A673 (cell line): ENCODE results near the gene ABHD16A.

Source experiments
- EZH2 ChIP-seq: fragments of 200-600 bp; sonication (generic); IDR thresholded peaks from 2 replicates; pipeline ENCODE4 v1.6.1; 2017; ENCODE audit warnings: borderline replicate concordance, low read depth, mild to moderate bottlenecking, mixed read lengths, antibody characterized with exemption, low read length; ENCODE audit not compliant: poor library complexity, severe bottlenecking
- TF ChIP-seq, protein P1 (sequence below): fragments of 300-800, 200-600 bp; sonication (generic); conservative IDR thresholded peaks from 2 replicates; pipeline ENCODE4 v1.5.1; 2017; ENCODE audit warnings: low read depth, mild to moderate bottlenecking, antibody characterized with exemption, low read length, moderate library complexity, mixed read lengths

DNA sequence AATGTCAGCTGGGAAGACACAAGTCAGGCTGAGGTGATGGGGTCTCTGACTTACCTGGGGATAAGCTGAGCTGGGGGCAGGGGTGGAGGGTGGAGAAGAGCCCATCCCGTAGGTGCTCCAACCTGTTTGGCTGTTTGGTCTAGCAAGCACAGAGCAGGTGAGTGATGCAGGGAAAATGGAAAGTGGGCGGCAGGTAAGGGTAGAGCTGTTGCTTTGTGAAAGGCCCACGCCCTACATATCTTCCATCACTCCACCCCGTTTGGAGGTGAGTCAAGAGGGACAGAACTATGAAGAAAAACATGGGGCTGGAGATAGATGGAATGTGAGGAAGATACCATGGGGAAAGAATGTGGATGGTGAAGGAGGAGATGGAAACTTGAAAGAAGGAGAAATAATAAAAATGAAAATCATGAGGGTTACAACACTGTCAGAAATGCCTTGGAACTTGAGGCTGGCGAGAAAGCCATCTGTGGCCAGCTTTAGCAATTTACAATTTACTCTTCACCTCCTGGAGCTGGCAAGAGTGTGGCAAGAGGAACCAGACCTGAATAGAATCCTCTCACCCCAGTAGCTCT lies 17.2 kb upstream of the ABHD16A start:
- TF ChIP-seq, protein P1, sequence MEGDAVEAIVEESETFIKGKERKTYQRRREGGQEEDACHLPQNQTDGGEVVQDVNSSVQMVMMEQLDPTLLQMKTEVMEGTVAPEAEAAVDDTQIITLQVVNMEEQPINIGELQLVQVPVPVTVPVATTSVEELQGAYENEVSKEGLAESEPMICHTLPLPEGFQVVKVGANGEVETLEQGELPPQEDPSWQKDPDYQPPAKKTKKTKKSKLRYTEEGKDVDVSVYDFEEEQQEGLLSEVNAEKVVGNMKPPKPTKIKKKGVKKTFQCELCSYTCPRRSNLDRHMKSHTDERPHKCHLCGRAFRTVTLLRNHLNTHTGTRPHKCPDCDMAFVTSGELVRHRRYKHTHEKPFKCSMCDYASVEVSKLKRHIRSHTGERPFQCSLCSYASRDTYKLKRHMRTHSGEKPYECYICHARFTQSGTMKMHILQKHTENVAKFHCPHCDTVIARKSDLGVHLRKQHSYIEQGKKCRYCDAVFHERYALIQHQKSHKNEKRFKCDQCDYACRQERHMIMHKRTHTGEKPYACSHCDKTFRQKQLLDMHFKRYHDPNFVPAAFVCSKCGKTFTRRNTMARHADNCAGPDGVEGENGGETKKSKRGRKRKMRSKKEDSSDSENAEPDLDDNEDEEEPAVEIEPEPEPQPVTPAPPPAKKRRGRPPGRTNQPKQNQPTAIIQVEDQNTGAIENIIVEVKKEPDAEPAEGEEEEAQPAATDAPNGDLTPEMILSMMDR, result no peak
- TF ChIP-seq EZH2, result no peak
